Measurements from ENCODE around the gene NEGR1.

NEGR1 gene

GRCh38 chr1:71687376-71687775 lies 595.0 kb downstream of the NEGR1 start:
- DNase-seq (ENCODE audit: low read depth): no peak

- DNase-seq (ENCODE audit: low read depth): no peak
Measured at GRCh38 chr1:71676979-71677925, 605.1 kb downstream of the NEGR1 start.

- DNase-seq (ENCODE audit: low read depth): no peak
Measured at GRCh38 chr1:71668065-71668464, 614.3 kb downstream of the NEGR1 start.

GRCh38 chr1:71667216-71667615 lies 615.1 kb downstream of the NEGR1 start:
- no peak for DNase-seq (ENCODE audit: low read depth)

GRCh38 chr1:71666609-71667008 lies 615.7 kb downstream of the NEGR1 start:
- no peak for DNase-seq (ENCODE audit: low read depth)

GRCh38 chr1:71660411-71660810 lies 621.9 kb downstream of the NEGR1 start:
- no peak for DNase-seq (ENCODE audit: low read depth)

- DNase-seq (ENCODE audit: low read depth): no peak
Measured at GRCh38 chr1:71657891-71658679, 624.3 kb downstream of the NEGR1 start.

GRCh38 chr1:71656902-71657301 lies 625.4 kb downstream of the NEGR1 start:
- DNase-seq (ENCODE audit: low read depth): no peak

- DNase-seq (ENCODE audit: low read depth): no peak
Measured at GRCh38 chr1:71655604-71656003, 626.7 kb downstream of the NEGR1 start.

- DNase-seq (ENCODE audit: low read depth): no peak
Measured at GRCh38 chr1:71653952-71654351, 628.4 kb downstream of the NEGR1 start.

- no peak for DNase-seq (ENCODE audit: low read depth)
Measured at GRCh38 chr1:71651214-71651613, 631.1 kb downstream of the NEGR1 start.

- no peak for DNase-seq (ENCODE audit: low read depth)
Measured at GRCh38 chr1:71650119-71650518, 632.2 kb downstream of the NEGR1 start.

GRCh38 chr1:71649608-71650007 lies 632.7 kb downstream of the NEGR1 start:
- no peak for DNase-seq (ENCODE audit: low read depth)

GRCh38 chr1:71647513-71648300 lies 634.6 kb downstream of the NEGR1 start:
- no peak for DNase-seq (ENCODE audit: low read depth)

GRCh38 chr1:71645015-71645414 lies 637.3 kb downstream of the NEGR1 start:
- no peak for DNase-seq (ENCODE audit: low read depth)

- DNase-seq (ENCODE audit: low read depth): no peak
Measured at GRCh38 chr1:71641903-71642302, 640.4 kb downstream of the NEGR1 start.

- no peak for DNase-seq (ENCODE audit: low read depth)
Measured at GRCh38 chr1:71640998-71641397, 641.3 kb downstream of the NEGR1 start.

GRCh38 chr1:71640116-71640515 lies 642.2 kb downstream of the NEGR1 start:
- DNase-seq (ENCODE audit: low read depth): no peak

- DNase-seq (ENCODE audit: low read depth): no peak
Measured at GRCh38 chr1:71638081-71638766, 644.1 kb downstream of the NEGR1 start.

GRCh38 chr1:71635568-71635967 lies 646.8 kb downstream of the NEGR1 start:
- no peak for DNase-seq (ENCODE audit: low read depth)

- DNase-seq (ENCODE audit: low read depth): no peak
Measured at GRCh38 chr1:71634159-71634558, 648.2 kb downstream of the NEGR1 start.

- no peak for DNase-seq (ENCODE audit: low read depth)
Measured at GRCh38 chr1:71630073-71630472, 652.3 kb downstream of the NEGR1 start.

Data from activated T-helper 1 cell treated with Interleukin-2 at 50 U/mL for 16 hours (primary cell).